ENCODE data around the gene SAP130. TPM values are rescaled to one million over a fixed set of nuclear protein-coding genes. Genes with fewer than 3 reads are reported as not detected.

Gene SAP130
- total and polyA plus RNA-seq, 2 of the 8 experiments (the other 6 are each of a cell fraction or from before 2014, with no cell fraction given) = 51.4 to 54.3 TPM

GRCh38 chr2:128073278-128073677, 45.4 kb upstream of the SAP130 start (continued):
- TF ChIP-seq POU5F1 (IDR thresholded peaks at IDR 0.05; ENCODE audit: low read depth, low read length) (no peak), RBBP5 (IDR thresholded peaks at IDR 0.05; ENCODE audit: borderline replicate concordance, low read depth, low read length) (no peak), CBX8 (IDR thresholded peaks at IDR 0.05; ENCODE audit: borderline replicate concordance, low read depth, low read length) (no peak)
- TF ChIP-seq, protein P1, sequence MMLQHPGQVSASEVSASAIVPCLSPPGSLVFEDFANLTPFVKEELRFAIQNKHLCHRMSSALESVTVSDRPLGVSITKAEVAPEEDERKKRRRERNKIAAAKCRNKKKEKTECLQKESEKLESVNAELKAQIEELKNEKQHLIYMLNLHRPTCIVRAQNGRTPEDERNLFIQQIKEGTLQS (IDR thresholded peaks at IDR 0.05; ENCODE audit: insufficient read depth, low read depth, low read length) = no peak

All from H1 (cell line).